ENCODE results near the gene ACTN4. TPM values are rescaled to one million over a fixed set of nuclear protein-coding genes. Genes with fewer than 3 reads are reported as not detected.

ACTN4 gene
- total RNA-seq, 1 experiment from 2014 or later, result 506 TPM

DNA sequence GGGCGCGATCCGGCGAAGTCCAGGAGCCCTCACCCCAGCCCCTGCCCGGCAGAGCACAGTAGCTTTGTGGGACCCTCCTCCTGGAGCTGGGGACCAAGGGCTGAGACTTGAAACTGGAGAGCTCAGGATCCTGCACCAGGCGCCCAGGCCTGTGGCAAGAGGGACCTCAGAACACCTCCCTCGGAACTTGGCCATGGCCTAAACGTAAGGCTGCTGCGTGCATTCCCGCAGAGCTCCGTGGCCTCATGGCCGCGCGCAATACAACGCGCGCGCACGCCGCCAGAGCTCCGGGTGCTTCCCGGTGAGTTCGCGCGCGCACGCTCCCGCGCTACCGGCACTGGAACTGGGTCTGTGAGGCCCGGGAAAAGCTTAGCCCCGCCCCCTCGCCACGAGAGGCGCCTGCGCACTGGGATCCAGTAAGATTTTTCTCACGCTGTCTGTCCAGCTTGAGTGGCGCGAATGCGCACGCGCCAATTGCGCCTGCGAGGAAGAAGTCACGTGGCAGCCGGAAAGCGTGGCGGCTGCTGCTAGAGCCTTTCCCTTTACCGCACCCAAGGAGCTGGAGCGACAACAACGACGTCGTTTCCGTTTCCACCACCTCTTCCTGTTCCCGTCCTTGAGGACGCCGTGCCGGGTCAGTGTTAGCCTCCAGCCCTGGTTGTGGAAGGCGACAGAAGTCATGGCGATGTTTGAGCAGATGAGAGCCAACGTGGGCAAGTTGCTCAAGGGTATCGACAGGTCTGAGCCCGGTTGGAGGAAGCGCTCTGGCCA, 28.7 kb upstream of the ACTN4 start, which contains the start of gene EIF3K (continued):
- TF ChIP-seq, protein P1, sequence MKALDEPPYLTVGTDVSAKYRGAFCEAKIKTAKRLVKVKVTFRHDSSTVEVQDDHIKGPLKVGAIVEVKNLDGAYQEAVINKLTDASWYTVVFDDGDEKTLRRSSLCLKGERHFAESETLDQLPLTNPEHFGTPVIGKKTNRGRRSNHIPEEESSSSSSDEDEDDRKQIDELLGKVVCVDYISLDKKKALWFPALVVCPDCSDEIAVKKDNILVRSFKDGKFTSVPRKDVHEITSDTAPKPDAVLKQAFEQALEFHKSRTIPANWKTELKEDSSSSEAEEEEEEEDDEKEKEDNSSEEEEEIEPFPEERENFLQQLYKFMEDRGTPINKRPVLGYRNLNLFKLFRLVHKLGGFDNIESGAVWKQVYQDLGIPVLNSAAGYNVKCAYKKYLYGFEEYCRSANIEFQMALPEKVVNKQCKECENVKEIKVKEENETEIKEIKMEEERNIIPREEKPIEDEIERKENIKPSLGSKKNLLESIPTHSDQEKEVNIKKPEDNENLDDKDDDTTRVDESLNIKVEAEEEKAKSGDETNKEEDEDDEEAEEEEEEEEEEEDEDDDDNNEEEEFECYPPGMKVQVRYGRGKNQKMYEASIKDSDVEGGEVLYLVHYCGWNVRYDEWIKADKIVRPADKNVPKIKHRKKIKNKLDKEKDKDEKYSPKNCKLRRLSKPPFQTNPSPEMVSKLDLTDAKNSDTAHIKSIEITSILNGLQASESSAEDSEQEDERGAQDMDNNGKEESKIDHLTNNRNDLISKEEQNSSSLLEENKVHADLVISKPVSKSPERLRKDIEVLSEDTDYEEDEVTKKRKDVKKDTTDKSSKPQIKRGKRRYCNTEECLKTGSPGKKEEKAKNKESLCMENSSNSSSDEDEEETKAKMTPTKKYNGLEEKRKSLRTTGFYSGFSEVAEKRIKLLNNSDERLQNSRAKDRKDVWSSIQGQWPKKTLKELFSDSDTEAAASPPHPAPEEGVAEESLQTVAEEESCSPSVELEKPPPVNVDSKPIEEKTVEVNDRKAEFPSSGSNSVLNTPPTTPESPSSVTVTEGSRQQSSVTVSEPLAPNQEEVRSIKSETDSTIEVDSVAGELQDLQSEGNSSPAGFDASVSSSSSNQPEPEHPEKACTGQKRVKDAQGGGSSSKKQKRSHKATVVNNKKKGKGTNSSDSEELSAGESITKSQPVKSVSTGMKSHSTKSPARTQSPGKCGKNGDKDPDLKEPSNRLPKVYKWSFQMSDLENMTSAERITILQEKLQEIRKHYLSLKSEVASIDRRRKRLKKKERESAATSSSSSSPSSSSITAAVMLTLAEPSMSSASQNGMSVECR (CRISPR knock-in tag; IDR thresholded peaks at IDR 0.05; ENCODE audit: borderline replicate concordance), result 0 out of 2 replicates have a peak, but pooled peaks have one; percentile 20
- TF ChIP-seq, protein P2, sequence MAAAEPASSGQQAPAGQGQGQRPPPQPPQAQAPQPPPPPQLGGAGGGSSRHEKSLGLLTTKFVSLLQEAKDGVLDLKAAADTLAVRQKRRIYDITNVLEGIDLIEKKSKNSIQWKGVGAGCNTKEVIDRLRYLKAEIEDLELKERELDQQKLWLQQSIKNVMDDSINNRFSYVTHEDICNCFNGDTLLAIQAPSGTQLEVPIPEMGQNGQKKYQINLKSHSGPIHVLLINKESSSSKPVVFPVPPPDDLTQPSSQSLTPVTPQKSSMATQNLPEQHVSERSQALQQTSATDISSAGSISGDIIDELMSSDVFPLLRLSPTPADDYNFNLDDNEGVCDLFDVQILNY (CRISPR knock-in tag; IDR thresholded peaks at IDR 0.05), result peak; percentile 80
- TF ChIP-seq, protein P3, sequence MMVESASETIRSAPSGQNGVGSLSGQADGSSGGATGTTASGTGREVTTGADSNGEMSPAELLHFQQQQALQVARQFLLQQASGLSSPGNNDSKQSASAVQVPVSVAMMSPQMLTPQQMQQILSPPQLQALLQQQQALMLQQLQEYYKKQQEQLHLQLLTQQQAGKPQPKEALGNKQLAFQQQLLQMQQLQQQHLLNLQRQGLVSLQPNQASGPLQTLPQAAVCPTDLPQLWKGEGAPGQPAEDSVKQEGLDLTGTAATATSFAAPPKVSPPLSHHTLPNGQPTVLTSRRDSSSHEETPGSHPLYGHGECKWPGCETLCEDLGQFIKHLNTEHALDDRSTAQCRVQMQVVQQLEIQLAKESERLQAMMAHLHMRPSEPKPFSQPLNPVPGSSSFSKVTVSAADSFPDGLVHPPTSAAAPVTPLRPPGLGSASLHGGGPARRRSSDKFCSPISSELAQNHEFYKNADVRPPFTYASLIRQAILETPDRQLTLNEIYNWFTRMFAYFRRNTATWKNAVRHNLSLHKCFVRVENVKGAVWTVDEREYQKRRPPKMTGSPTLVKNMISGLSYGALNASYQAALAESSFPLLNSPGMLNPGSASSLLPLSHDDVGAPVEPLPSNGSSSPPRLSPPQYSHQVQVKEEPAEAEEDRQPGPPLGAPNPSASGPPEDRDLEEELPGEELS (CRISPR knock-in tag; IDR thresholded peaks at IDR 0.05), result peak; percentile 72; the same call in 1 of the 2 replicates

- TF ChIP-seq ZMAT4 (CRISPR knock-in tag; IDR thresholded peaks at IDR 0.05) (no peak), ZNF121 (CRISPR knock-in tag; IDR thresholded peaks at IDR 0.05) (no peak)
- Mint-ChIP-seq H3K4me3 (peak overlapping the region; percentile 100), H3K36me3 (peaks cover 40% of the 10 kb centered on the region), H3K27me3 (ENCODE audit: low read depth) (no peaks in the 10 kb centered on the region; the same call in 1 of the 2 replicates), H3K27ac (peak overlapping the region; percentile 99), H3K9me3 (no peaks in the 10 kb centered on the region), H3K4me1 (peaks cover 45% of the 10 kb centered on the region)
- ChIA-PET CTCF (interaction anchor here (0.6 to 2.4 kb wide), 18 partner anchors 15 to 323 kb away, joined by 3 to 32 read pairs (median 5); partner anchors contain the start of genes ACTN4, FAM98C, GGN and MRPS12), POLR2A (interaction anchor here (0.7 to 2.6 kb wide), 8 partner anchors 15 to 250 kb away, joined by 3 to 28 read pairs (median 4); partner anchors contain the start of gene ACTN4)
- peak; percentile 5; the same call in 1 of the 2 replicates for ATAC-seq
- no peak for DNase-seq (ENCODE audit: low spot score)
Measured at GRCh38 chr19:38619361-38620174, 27.9 kb upstream of the ACTN4 start.

GRCh38 chr19:38624822-38625221, 22.6 kb upstream of the ACTN4 start:
- TF ChIP-seq KAT7 (CRISPR knock-in tag; IDR thresholded peaks at IDR 0.05; ENCODE audit: borderline replicate concordance), result no peak
- Mint-ChIP-seq H3K27me3 (ENCODE audit: low read depth) (no peaks in the 10 kb centered on the region), H3K9me3 (no peaks in the 10 kb centered on the region), H3K27ac (no peak overlapping the region), H3K36me3 (peaks cover 71% of the 10 kb centered on the region), H3K4me3 (no peak overlapping the region), H3K4me1 (peaks cover 24% of the 10 kb centered on the region)
- DNase-seq (ENCODE audit: low spot score) (no peak), ATAC-seq (no peak)
- ChIA-PET CTCF (interaction anchor here (0.7 to 1.7 kb wide), 2 partner anchors 10 to 12 kb away, joined by 3 to 5 read pairs; no protein-coding TSS in a partner anchor), POLR2A (no interaction called here)

DNA sequence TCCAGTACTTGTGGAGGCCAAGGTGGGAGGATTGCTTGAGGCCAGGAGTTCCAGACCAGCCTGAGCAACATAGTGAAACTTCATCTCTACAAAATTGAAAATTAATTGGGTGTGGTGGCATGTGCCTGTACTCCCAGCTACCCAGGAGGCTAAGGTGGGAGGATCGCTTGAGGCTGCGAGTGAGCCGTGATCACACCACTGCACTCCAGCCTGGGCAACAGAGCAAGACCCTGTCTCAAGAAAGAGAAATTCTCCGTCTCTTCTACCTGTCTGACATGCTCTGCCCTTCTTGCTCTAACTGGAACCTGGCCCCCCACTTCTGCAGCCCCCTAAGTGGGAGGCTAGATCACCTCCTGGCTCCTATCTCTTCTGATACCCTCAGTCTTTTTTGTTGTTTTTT, 21.0 kb upstream of the ACTN4 start:
- H3K9me3 Mint-ChIP-seq, result no peaks in the 10 kb centered on the region
- no peak overlapping the region for H3K4me3 Mint-ChIP-seq
- CTCF ChIA-PET, result interaction anchor here (1.7 kb wide), 1 partner anchor 8 kb away, joined by 5 read pairs; no protein-coding TSS in a partner anchor
- H3K27ac Mint-ChIP-seq, result no peak overlapping the region
- no peak for TF ChIP-seq ZSCAN18 (CRISPR knock-in tag; IDR thresholded peaks at IDR 0.05)
- TF ChIP-seq, protein P4, sequence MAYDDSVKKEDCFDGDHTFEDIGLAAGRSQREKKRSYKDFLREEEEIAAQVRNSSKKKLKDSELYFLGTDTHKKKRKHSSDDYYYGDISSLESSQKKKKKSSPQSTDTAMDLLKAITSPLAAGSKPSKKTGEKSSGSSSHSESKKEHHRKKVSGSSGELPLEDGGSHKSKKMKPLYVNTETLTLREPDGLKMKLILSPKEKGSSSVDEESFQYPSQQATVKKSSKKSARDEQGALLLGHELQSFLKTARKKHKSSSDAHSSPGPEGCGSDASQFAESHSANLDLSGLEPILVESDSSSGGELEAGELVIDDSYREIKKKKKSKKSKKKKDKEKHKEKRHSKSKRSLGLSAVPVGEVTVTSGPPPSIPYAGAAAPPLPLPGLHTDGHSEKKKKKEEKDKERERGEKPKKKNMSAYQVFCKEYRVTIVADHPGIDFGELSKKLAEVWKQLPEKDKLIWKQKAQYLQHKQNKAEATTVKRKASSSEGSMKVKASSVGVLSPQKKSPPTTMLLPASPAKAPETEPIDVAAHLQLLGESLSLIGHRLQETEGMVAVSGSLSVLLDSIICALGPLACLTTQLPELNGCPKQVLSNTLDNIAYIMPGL (CRISPR knock-in tag; IDR thresholded peaks at IDR 0.05), result no peak
- no peak for TF ChIP-seq USF2 (CRISPR knock-in tag; IDR thresholded peaks at IDR 0.05)
- TF ChIP-seq ZNF121 (CRISPR knock-in tag; IDR thresholded peaks at IDR 0.05), result 0 out of 2 replicates have a peak, but pooled peaks have one; percentile 20
- TF ChIP-seq OVOL2 (CRISPR knock-in tag; IDR thresholded peaks at IDR 0.05; ENCODE audit: borderline replicate concordance), result no peak
- TF ChIP-seq KAT7 (CRISPR knock-in tag; IDR thresholded peaks at IDR 0.05; ENCODE audit: borderline replicate concordance), result no peak
- DNase-seq (ENCODE audit: low spot score) (no peak), ATAC-seq (no peak)
- POLR2A ChIA-PET, result interaction anchor here (0.6 kb wide), 1 partner anchor 158 kb away, joined by 4 read pairs; no protein-coding TSS in a partner anchor
- no peaks in the 10 kb centered on the region for H3K27me3 Mint-ChIP-seq (ENCODE audit: low read depth)
- H3K36me3 Mint-ChIP-seq, result peaks cover 76% of the 10 kb centered on the region
- H3K4me1 Mint-ChIP-seq, result peaks cover 27% of the 10 kb centered on the region
